HG02981 (cell line): ENCODE results near the gene GLDN.

Experiments used
- ATAC-seq: cut with Tn5 transposase; IDR thresholded peaks from one replicate; pipeline ENCODE4 v1.9.1; 2021; ENCODE audit warnings: mild to moderate bottlenecking, moderate library complexity; ENCODE audit not compliant: unreplicated experiment

The GLDN gene

GRCh38 chr15:51355096-51355495 is 13.6 kb downstream of the GLDN start:
- ATAC-seq = no peak

- no peak for ATAC-seq
These were observed 14.7 kb downstream of the GLDN start for GRCh38 chr15:51356147-51356546.

DNA sequence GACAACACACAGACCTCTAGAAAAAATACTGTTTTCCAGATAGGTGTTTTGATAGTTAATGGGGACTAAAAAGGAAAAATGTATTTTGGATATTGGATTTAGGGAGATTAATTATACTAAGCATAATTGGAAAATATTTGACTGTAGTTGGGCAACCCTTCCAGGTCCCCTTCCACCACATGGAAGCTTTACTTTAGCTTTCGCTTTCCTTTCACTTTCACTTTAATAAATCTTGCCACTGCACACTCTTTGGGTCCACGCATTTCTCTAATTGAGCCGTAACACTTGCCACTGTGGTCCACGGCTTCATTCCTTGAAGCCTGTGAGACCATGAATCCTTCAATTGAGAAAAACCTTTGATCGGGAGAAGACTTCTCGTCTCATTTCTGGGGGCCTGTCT is 15.5 kb downstream of the GLDN start:
- ATAC-seq = no peak

DNA sequence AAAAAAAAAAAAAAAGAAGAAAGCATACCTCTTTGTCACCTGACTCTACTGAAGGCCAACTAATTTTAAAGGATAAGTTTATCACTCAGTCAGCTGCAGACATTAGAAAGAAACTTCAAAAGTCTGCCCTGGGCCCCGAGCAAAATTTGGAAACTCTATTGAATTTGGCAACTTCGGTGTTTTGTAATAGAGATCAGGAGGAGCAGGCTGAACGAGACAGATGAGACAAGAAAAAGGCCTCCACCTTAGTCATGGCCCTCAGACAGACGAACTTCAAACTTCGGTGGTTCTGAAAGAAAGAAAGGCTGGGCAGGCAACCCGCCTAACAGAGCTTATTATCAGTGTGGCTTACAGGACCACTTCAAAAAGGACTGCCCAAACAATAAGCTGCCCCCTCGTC is 18.5 kb downstream of the GLDN start:
- no peak for ATAC-seq

DNA sequence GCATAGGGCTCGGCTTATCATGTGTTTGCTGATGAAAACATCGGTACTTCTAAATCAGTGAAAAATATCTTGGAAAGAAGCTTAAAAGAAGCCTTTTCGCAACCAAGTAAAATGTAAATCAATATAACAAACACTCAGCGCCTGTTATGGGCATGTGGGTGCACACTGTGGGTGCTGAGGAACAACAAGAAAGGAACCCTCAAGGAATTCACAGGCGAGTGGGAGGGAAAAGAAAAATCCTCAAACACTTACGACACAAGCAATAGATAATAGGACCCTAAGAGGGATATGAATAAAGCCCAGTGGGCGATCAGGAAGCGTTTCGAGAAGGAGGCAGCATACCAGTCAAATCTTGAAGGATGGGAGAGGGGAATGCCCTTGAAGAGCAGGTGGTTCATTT is 21.9 kb downstream of the GLDN start:
- no peak for ATAC-seq

DNA sequence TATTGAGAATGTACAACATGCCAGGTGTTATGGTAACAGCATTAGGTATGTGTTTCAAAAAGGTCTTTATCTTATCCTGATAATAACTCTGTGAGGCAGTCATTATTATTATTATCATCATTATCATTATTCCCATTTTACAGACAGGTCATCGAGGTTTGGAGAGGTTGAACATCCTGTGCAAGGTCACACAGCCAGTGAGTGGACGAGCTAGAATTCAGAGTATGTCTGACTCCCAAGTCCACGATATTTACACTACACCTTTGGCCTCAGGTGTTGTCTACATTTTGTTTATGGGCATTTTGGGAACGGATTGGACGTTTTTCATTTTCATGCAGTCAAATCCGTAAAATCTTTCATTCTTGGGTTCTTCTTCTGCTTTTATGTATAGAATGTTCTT is 24.0 kb downstream of the GLDN start:
- no peak for ATAC-seq

- ATAC-seq = no peak
These were observed 24.6 kb downstream of the GLDN start for GRCh38 chr15:51366071-51366470.

DNA sequence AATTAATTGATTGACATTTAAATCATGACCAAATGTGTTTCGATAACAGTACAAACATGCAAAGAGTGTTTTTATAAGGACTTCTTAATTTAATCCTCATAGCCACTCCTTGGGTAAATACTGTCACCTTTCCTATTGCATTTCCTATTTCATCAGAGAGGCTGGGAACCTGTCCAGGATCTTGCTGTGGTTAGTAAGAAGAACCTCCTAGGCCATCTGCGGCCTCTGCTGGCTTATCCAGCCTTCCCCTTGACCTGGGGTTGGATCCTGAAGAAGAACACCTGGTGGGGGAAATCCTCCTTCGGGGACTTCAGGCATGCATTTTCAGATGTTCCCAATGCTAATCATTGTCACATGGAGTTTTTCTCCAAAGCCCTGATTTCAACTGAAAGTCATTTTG is 25.5 kb downstream of the GLDN start:
- no peak for ATAC-seq

- ATAC-seq = no peak
These were observed 26.0 kb downstream of the GLDN start for GRCh38 chr15:51367322-51367976.

DNA sequence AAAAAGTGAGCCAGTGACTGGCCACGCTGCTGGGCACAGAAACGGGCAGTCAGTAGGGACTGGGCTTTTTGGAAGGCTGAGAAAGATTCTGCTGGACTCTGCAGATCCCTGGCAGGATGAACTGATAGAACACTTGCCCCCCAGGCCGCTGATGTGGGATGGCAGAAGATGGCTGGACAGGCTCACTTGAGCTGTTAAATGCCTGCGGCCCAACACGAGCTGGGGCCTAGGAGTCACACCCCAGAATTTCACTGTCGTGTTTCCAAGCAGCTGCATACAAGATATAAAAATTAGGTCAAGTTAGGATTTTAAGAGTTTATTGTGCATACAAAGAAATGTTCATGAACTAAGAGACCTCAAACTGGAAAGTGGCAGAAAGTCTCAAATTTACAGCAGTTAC is 26.9 kb downstream of the GLDN start:
- ATAC-seq = no peak

DNA sequence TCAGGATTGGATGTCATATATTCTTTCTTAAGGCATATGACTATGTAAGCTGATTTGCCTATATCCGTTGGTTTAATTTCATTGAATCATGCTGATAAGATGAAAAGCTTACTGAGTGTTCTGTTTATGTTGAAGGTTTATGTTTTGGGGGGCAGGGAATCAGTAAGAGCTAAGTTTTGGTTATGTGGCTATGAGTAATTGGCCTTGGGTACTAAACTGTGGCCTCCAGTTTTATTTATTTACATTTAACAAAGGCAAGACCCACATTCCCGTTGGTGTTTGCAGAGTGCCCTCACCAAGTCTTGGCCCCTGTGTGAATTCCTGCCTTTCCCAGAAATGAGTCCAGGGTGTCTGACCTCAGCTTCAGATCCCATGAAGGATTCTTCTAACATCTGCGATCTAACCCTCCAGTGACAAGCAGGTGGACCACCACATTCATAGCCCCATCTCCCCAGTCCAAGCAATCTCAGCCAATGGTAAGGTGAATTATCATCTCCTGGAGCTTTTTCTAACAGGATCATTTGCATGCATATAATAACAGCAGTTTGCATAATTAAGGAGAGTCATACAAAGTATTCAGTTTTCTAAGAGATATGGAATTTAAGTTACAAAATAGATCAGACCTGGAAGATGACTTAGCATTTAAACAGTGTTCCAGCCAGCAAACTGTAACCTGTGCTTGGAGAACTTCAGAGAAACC is 27.4 kb downstream of the GLDN start:
- no peak for ATAC-seq

GRCh38 chr15:51369451-51369761 is 28.0 kb downstream of the GLDN start:
- ATAC-seq = no peak

GRCh38 chr15:51371266-51371665 is 29.8 kb downstream of the GLDN start:
- no peak for ATAC-seq

GRCh38 chr15:51374131-51374530 is 32.7 kb downstream of the GLDN start:
- no peak for ATAC-seq

DNA sequence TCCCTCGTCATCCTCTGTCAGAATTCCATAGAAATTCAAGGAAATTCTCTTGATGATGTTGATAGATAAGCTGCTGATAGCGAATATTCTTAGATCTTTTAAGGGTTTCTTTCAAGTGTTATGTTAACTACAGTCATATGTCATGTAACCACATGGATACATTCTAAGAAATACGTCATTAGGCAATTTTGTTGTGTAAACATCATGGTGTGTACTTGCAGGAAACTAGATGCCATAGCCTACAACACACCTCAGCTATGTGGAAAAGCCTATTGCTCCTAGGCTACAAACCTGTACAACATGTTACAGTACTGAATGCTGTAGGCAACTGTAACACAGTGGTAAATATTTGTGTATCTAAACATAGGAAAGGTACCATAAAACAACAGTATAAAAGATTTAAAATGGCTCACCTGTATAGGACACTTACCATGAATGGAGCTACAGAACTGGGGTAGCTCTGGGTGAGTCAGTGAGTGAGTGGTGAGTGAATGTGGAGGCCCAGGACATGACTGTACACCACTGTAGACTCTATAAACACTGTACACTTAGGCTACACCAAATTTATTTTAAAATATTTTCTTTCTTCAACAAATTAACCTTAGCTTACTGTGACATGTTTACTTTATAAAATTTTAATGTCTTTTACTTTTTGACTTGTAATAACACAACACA is 34.6 kb downstream of the GLDN start:
- ATAC-seq = no peak

DNA sequence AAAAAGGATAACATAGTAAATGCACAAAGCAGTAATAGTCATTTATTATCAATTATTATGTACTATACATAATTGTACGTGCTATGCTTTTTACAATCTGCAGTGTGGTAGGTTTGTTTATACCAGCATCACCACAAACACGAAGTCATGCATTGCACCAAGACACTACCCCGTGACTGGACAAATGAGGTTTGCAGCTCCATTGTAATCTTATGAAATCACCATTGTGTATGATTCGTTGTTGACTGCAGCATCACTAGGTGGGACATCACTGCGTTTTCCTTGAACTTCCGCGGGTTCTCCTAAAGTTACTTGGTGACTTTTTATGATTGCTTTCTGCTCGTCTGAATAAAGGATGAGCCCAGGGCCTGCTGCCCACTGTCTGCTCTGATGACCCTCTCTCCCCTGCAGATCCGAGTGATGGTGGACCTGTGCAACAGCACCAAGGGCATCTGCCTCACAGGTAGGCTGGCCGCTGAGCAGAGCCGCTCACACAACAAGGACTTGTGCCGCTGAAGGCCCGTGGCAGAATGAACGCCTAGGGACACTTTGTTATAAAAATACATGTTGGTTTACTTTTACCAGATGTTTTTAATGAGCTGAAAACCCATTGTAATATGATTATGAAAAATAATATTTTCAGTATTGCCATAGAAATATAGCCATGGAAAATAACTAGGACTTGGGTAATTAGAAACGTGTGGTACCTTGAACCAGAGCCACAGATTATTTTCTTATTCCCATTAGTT is 35.8 kb downstream of the GLDN start:
- ATAC-seq = no peak

GRCh38 chr15:51378406-51378805 is 37.0 kb downstream of the GLDN start:
- ATAC-seq = no peak

DNA sequence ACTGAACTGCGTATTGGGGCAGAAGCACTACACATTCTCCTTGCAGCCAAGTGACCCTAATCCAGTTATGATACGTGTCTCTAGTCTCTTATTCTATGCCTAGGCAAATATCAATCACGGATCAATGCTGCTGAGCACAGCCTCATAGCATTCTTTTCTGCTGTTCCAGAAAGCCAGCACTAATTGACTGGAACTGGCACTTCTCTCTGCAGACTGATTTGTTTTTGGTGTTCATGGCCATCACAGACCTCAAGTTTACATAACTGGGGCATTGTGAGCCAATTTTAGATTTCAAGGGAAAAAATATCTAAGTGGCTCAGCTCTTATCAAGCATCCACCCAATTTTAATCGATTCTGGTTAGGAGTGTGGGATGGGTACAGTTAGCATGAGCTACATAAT is 37.9 kb downstream of the GLDN start:
- no peak for ATAC-seq

- no peak for ATAC-seq
These were observed 39.7 kb downstream of the GLDN start for GRCh38 chr15:51380999-51381806.

DNA sequence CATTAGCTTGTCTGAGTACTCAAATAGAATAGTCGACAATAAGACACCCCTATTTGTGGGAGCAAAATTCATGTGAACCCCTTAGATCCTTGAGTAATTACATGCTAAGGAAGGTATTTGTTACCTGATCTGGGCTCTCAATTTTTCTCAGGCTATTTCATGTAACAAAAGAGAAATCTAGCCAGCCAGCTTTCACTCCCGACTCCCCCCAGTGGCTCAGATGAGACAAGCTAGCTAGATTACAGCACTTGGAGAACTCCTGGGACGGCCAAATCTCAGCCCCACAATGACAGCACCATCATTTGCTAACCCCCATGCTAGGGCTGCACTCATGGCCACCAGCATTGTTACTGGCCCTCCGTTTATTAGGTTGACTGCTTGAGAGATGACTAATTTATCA is 41.3 kb downstream of the GLDN start:
- no peak for ATAC-seq

DNA sequence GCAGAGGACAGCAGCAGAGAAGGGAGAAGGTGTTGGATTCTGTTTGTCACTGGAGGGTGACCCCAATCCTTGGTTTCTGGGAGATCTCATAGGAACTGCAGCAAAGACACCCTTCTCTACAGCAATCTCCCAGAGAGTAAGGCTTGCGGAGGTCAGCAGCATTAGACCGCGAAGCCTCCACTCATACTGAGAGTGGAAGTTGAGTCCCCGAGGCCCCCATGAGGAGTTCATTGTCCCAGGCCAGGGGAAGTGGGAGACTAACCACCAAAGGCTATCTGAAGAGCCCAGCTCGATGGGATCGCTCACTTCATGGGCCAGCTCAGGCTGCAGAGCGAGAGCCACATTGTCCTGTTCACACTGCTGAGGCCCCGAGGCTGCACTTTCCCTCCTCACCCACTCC is 44.6 kb downstream of the GLDN start:
- no peak for ATAC-seq
